Type B pancreatic cell (in vitro differentiated cells): ENCODE results near the gene MEG3. TPM values are rescaled to one million over a fixed set of nuclear protein-coding genes. Genes with fewer than 3 reads are reported as not detected.

Experiments used
- DNase-seq: peaks from one replicate; pipeline ENCODE4 v3.0.0; 2021; ENCODE audit warnings: mixed read lengths; ENCODE audit not compliant: unreplicated experiment; ENCODE audit errors: extremely low spot score
- H3K27ac Mint-ChIP-seq: 2 replicates; pipeline ENCODE4 v1.8.0; 2021; ENCODE audit warnings: mild to moderate bottlenecking, mixed read lengths
- H3K27me3 Mint-ChIP-seq: 2 replicates; pipeline ENCODE4 v1.8.0; 2021; ENCODE audit warnings: mixed read lengths
- H3K36me3 Mint-ChIP-seq: 2 replicates; pipeline ENCODE4 v1.8.0; 2021; ENCODE audit warnings: mixed read lengths
- H3K4me1 Mint-ChIP-seq: one replicate; pipeline ENCODE4 v1.8.0; 2021; ENCODE audit warnings: mixed read lengths; ENCODE audit not compliant: unreplicated experiment
- H3K4me3 Mint-ChIP-seq: 2 replicates; pipeline ENCODE4 v1.8.0; 2021; ENCODE audit warnings: mild to moderate bottlenecking, mixed read lengths
- H3K9me3 Mint-ChIP-seq: 2 replicates; pipeline ENCODE4 v1.8.0; 2021; ENCODE audit warnings: mixed read lengths
- CTCF ChIP-seq: fragments of 200-600 bp; sonication (generic); conservative IDR thresholded peaks from 2 replicates; pipeline ENCODE4 v1.5.0; 2021; ENCODE audit warnings: antibody characterized with exemption, mild to moderate bottlenecking
- total RNA-seq: library from RNA; stranded (reverse); gene quantifications from 2 replicates; pipeline ENCODE4 v1.2.1, GENCODE V29; 2021; ENCODE audit warnings: low replicate concordance

MEG3 gene
- total RNA-seq, 1 donor from 2014 or later: 0.68 TPM

- no peaks in the 10 kb centered on the region for H3K36me3 Mint-ChIP-seq
- H3K9me3 Mint-ChIP-seq: peaks cover 5% of the 10 kb centered on the region
- H3K4me3 Mint-ChIP-seq: no peak overlapping the region
- peaks cover 4% of the 10 kb centered on the region for H3K27me3 Mint-ChIP-seq
- no peak overlapping the region for H3K27ac Mint-ChIP-seq
- no peaks in the 10 kb centered on the region for H3K4me1 Mint-ChIP-seq
- no peak for DNase-seq
- TF ChIP-seq CTCF: no peak
Observed at GRCh38 chr14:100874411-100875091, 48.6 kb downstream of the MEG3 start.

DNA sequence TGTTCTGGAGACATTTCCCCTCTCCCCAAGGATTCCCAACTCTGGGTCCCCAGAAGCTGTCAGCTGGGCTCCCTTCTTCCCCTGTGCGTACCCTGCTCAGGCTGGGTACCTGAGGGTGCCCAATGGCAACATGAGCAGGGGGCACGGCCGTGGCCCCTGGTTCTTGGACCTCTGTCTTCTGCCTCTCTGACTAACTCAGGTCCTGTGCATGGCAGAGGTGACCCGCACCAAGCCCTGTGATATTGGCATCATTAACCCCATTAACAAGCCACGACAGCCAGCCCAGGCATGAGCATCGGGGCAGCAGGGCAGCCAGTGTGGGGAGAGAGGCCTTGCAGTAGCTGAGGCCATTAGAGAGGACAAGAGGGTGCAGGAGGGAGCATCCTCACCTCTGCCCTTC lies 49.2 kb downstream of the MEG3 start:
- H3K9me3 Mint-ChIP-seq: peaks cover 5% of the 10 kb centered on the region

DNA sequence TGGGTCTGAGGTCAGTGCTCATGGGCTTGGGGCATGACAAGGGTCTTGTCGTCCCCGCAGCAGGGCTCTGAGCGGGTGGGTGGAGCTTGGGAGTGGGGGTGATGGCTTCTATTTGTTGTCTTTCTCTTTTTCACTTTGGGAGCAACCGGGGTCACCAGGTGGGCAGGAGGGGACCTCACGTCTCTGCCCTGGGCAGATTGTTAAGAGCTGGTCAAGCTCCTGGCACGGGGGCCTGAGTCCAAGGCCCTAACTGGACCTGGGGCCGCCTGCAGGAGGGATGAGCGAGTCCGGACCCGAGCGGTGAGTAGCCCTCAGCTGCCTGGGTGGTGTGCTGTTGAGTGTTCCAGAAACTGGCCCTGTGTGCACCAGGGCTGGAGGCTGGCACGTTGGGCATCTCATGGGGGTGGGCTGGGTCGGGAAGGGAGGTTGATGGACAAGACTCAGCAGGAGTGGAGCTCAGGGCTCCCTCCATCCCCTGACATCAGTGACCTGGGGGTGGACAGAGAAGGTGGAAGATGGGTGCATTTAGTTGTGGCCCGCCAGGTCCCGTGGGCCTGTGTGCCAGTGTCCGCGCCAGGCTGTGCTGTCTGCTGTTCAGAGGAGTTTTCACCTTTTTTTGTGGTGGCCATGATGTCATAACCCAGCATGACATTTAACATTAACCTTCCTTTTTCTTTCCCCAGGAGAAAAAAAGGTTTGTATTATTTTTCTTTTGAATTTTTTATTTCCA lies 50.1 kb downstream of the MEG3 start:
- no peak for DNase-seq
- H3K9me3 Mint-ChIP-seq: peaks cover 5% of the 10 kb centered on the region
- no peaks in the 10 kb centered on the region for H3K4me1 Mint-ChIP-seq
- H3K27me3 Mint-ChIP-seq: peaks cover 4% of the 10 kb centered on the region
- H3K36me3 Mint-ChIP-seq: no peaks in the 10 kb centered on the region
- H3K4me3 Mint-ChIP-seq: no peak overlapping the region
- TF ChIP-seq CTCF: no peak
- H3K27ac Mint-ChIP-seq: no peak overlapping the region

More for the DNA sequence above, 49.2 kb downstream of the MEG3 start:
- Mint-ChIP-seq H3K27ac (no peak overlapping the region), H3K4me1 (no peaks in the 10 kb centered on the region), H3K4me3 (no peak overlapping the region), H3K36me3 (no peaks in the 10 kb centered on the region), H3K27me3 (peaks cover 4% of the 10 kb centered on the region)
- DNase-seq: no peak
- no peak for TF ChIP-seq CTCF

DNA sequence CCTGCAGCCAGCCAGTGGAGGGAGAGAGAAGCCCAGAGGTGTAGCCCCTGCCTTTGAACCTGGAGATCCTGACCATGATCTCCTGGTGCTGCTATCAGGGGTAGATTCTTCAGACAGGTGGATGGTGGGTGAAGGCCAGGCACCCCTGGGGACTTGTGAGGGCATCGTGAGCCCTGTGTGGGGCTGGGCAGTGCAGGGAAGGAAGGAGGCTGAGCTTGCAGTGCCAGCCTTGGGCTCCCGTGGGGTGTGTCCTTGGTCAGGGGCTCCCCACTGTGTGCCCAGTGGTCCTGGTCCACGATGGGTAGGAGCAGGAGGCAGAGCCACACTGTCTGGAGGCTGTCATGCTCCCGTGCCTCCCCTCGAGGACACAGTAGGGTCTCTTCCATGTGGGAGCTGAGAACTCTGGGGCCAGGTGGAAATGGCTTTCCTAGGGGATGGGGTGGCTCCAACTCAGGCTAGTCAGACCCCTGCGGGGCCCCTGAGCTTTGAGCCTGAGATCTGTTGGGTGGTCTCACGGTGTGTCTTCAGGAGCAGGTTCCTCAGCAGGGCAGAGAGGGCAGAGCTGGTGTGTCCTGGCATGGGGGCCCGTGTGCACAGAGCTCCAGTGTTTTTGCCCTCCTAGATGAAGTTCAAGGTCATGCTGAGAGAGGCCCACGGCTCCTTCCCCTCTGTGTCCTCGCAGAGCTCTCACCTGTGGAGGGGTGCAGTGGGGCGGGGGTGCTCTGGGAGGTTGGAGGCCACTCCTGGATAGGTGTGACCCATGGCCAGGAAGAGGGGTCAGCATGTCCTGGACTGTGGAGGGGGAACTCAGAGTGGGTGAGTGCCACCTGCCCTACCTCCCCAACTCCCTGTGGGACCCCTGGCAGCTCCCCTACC lies 52.6 kb downstream of the MEG3 start:
- no peak for DNase-seq
- no peak for TF ChIP-seq CTCF
- H3K9me3 Mint-ChIP-seq: peaks cover 3% of the 10 kb centered on the region
- no peak overlapping the region for H3K4me3 Mint-ChIP-seq
- H3K27ac Mint-ChIP-seq: no peak overlapping the region
- no peaks in the 10 kb centered on the region for H3K27me3 Mint-ChIP-seq
- H3K4me1 Mint-ChIP-seq: no peaks in the 10 kb centered on the region
- H3K36me3 Mint-ChIP-seq: no peaks in the 10 kb centered on the region

DNA sequence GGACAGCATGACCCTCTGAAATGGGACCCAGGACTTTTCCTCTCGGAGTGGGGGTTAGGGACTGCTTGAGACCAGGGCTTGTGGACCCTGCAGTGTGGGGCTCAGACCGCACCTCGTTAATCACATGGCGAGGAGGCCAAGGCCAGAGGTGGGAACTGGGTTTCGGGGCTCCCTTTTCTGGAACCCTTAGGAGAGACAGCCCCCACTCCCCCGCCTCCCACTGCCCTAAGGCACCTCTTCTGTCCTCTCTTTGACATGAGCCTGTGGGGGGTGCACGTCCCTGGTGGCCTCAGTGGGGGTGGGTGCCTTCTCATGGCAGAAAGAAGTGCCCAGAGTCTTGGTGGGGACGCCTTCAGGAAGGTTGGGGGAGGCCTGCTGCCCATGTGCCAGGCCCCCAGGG lies 53.3 kb downstream of the MEG3 start:
- no peak for TF ChIP-seq CTCF
- Mint-ChIP-seq H3K27me3 (no peaks in the 10 kb centered on the region), H3K4me1 (no peaks in the 10 kb centered on the region), H3K9me3 (peaks cover 3% of the 10 kb centered on the region), H3K27ac (no peak overlapping the region), H3K36me3 (no peaks in the 10 kb centered on the region), H3K4me3 (no peak overlapping the region)
- DNase-seq: no peak
